GM21528 (cell line): ENCODE results near the gene RADIL.
A peak's percentile ranks its signal among the peaks of the same experiment; 100 is the strongest.

Experiments
- ATAC-seq: cut with Tn5 transposase; IDR thresholded peaks from one replicate; pipeline ENCODE4 v1.9.1; 2021; ENCODE audit warnings: mild to moderate bottlenecking, moderate library complexity; ENCODE audit not compliant: unreplicated experiment, low FRiP score

Gene RADIL

GRCh38 chr7:4783762-4784351 is 99.7 kb downstream of the RADIL start:
- no peak for ATAC-seq

- ATAC-seq, result no peak
Observed at GRCh38 chr7:4783292-4783652, 100.2 kb downstream of the RADIL start.

- ATAC-seq, result no peak
Observed at GRCh38 chr7:4782333-4783291, 100.9 kb downstream of the RADIL start.

- no peak for ATAC-seq
Observed at GRCh38 chr7:4781366-4782069, 102.0 kb downstream of the RADIL start.

GRCh38 chr7:4779118-4779517 is 104.4 kb downstream of the RADIL start:
- no peak for ATAC-seq

- peak; percentile 19 for ATAC-seq
Observed at GRCh38 chr7:4775848-4776623, 107.5 kb downstream of the RADIL start.

- peak; percentile 94 for ATAC-seq
Observed at GRCh38 chr7:4775250-4775847, 108.2 kb downstream of the RADIL start, which contains the start of gene AP5Z1. Gene AP5Z1 (plus strand): TSS chr7:4775623. CDS start chr7:4775716, 93 bp downstream.

- ATAC-seq, result peak; percentile 38
Observed at GRCh38 chr7:4774658-4775249, 108.8 kb downstream of the RADIL start.

- no peak for ATAC-seq
Observed at GRCh38 chr7:4774007-4774406, 109.5 kb downstream of the RADIL start.

- ATAC-seq, result no peak
Observed at GRCh38 chr7:4772306-4772705, 111.2 kb downstream of the RADIL start.

- no peak for ATAC-seq
Observed at GRCh38 chr7:4771737-4772136, 111.8 kb downstream of the RADIL start.

GRCh38 chr7:4770886-4771285 is 112.6 kb downstream of the RADIL start:
- no peak for ATAC-seq

- no peak for ATAC-seq
Observed at GRCh38 chr7:4769761-4770160, 113.8 kb downstream of the RADIL start.

- no peak for ATAC-seq
Observed at GRCh38 chr7:4768597-4769569, 114.6 kb downstream of the RADIL start.

GRCh38 chr7:4766666-4767519 is 116.6 kb downstream of the RADIL start:
- ATAC-seq, result no peak

- no peak for ATAC-seq
Observed at GRCh38 chr7:4765776-4766490, 117.6 kb downstream of the RADIL start.

GRCh38 chr7:4764402-4765007 is 119.0 kb downstream of the RADIL start:
- ATAC-seq, result no peak
